DMS53 treated with DMSO at 0.1 percent for 48 hours (cell line): ENCODE results near the gene PCDHGA4.
"Not testable (repeated sequence)": the region's sequence is repeated elsewhere in the genome, so short reads cannot be mapped to it uniquely, and the experiment has no call there.

Source experiments
- DNase-seq: peaks from one replicate; lab custom pipeline; 2025; ENCODE audit not compliant: unreplicated experiment; lab: John Stamatoyannopoulos, UW

The PCDHGA4 gene

GRCh38 chr5:141382469-141383294 lies 27.9 kb downstream of the PCDHGA4 start, which contains the start of gene PCDHGA7:
TSS of gene PCDHGA7 (plus strand) at chr5:141382742. CDS start at chr5:141382900, 158 bp downstream.
- peak; percentile 24 for DNase-seq

DNA sequence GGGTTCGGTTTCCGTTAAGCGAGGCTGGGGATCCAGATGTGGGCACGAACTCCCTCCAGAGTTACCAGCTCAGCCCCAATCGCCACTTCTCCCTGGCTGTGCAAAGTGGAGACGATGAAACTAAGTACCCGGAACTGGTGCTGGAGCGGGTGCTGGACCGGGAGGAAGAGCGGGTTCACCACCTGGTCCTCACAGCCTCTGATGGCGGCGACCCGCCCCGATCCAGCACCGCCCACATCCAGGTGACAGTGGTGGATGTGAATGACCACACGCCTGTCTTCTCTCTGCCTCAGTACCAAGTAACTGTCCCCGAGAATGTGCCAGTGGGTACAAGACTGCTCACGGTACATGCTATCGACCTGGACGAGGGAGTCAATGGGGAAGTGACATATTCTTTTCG lies 28.5 kb downstream of the PCDHGA4 start:
- DNase-seq: no peak

- no peak for DNase-seq
Observed at GRCh38 chr5:141384471-141385267, 29.8 kb downstream of the PCDHGA4 start.

DNA sequence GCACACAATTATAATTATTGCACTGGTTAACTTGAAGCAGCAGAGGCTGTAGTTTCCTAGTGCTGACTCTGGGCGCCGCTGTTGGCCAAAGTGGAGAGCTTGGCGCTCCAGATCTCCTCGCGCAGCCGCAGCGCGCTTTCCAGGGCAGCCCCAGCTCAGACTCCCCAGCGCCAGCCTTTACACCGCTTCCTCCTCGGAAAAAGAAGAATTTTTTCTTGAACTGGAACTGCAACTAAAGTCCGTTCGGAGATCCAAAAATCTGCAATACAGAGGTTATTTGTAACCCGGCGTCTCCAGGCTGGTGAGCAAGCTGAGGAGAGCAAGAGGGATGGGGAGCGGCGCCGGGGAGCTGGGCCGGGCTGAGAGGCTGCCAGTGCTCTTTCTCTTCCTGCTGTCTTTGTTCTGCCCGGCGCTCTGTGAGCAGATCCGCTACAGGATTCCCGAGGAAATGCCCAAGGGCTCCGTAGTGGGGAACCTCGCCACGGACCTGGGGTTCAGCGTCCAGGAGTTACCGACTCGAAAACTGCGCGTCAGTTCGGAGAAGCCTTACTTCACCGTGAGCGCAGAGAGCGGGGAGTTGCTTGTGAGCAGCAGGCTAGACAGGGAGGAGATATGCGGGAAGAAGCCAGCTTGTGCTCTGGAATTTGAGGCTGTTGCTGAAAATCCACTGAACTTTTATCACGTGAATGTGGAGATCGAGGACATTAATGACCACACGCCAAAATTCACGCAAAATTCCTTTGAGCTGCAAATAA lies 32.9 kb downstream of the PCDHGA4 start, which contains the start of gene PCDHGB4:
TSS of gene PCDHGB4 (plus strand) at position 142 of the 755 bp plus-strand sequence. CDS start at position 329, 187 bp downstream.
- DNase-seq: peak; percentile 59

DNA sequence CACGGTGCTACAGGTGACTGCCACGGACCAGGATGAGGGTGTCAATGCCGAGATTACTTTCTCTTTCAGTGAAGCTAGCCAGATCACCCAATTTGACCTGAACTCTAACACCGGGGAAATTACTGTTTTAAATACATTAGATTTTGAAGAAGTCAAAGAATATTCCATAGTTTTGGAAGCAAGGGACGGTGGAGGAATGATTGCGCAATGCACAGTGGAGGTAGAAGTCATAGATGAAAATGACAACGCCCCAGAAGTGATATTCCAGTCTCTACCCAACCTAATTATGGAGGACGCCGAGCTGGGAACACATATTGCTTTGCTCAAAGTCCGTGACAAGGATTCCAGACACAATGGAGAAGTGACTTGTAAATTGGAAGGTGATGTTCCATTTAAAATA lies 33.8 kb downstream of the PCDHGA4 start:
- DNase-seq: no peak

DNA sequence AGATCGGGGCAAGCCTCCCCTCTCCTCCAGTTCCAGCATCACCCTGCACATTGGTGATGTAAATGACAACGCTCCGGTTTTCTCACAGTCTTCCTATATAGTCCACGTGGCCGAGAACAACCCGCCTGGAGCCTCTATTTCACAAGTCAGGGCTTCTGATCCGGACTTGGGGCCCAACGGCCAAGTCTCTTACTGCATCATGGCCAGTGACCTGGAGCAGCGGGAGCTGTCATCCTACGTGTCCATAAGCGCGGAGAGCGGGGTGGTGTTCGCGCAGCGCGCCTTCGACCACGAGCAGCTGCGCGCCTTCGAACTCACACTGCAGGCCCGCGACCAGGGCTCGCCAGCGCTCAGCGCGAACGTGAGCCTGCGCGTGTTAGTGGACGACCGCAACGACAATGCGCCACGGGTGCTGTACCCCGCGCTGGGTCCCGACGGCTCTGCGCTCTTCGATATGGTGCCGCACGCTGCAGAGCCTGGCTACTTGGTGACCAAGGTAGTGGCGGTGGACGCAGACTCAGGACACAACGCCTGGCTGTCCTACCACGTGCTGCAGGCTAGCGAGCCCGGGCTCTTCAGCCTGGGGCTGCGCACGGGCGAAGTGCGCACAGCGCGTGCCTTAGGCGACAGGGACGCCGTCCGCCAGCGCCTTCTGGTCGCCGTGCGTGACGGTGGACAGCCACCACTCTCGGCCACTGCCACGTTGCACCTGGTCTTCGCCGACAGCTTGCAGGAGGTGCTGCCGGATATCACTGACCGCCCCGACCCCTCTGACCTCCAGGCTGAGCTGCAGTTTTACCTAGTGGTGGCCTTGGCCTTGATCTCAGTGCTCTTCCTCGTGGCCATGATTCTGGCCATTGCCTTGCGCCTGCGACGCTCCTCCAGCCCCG lies 34.6 kb downstream of the PCDHGA4 start:
- DNase-seq: no peak

GRCh38 chr5:141392429-141393198 lies 37.8 kb downstream of the PCDHGA4 start, which contains the start of gene PCDHGA8:
TSS of gene PCDHGA8 (plus strand) at chr5:141392633. CDS start at chr5:141392814, 181 bp downstream.
- DNase-seq: no peak

DNA sequence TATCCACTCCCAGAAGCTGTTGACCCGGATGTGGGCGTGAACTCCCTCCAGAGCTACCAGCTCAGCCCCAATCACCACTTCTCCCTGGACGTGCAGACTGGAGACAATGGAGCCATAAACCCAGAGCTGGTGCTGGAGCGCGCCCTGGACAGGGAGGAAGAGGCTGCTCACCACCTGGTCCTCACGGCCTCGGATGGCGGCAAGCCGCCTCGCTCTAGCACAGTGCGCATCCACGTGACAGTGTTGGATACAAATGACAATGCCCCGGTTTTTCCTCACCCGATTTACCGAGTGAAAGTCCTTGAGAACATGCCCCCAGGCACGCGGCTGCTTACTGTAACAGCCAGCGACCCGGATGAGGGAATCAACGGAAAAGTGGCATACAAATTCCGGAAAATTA lies 38.4 kb downstream of the PCDHGA4 start:
- no peak for DNase-seq

- DNase-seq: not testable (repeated sequence)
Observed at GRCh38 chr5:141394401-141395187, 39.8 kb downstream of the PCDHGA4 start.

GRCh38 chr5:141397756-141398551 lies 43.1 kb downstream of the PCDHGA4 start, which contains the start of gene PCDHGB5:
TSS of gene PCDHGB5 (plus strand) at chr5:141397947. CDS start at chr5:141398128, 181 bp downstream.
- DNase-seq: not testable (repeated sequence)

GRCh38 chr5:141398608-141399007 lies 43.8 kb downstream of the PCDHGA4 start:
- DNase-seq: no peak

DNA sequence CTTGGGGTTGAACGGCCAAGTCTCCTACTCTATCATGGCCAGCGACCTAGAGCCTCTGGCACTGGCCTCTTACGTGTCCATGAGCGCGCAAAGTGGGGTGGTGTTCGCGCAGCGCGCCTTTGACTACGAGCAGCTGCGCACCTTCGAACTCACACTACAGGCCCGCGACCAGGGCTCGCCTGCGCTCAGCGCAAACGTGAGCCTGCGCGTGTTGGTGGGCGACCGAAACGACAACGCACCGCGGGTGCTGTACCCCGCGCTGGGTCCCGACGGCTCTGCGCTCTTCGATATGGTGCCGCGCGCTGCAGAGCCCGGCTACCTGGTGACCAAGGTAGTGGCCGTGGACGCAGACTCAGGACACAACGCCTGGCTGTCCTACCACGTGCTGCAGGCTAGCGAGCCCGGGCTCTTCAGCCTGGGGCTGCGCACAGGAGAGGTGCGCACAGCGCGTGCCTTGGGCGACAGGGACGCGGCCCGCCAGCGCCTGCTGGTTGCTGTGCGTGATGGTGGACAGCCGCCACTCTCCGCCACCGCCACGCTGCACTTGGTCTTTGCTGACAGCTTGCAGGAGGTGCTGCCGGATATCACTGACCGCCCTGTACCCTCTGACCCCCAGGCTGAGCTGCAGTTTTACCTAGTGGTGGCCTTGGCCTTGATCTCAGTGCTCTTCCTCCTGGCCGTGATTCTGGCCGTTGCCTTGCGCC lies 44.9 kb downstream of the PCDHGA4 start:
- no peak for DNase-seq

DNA sequence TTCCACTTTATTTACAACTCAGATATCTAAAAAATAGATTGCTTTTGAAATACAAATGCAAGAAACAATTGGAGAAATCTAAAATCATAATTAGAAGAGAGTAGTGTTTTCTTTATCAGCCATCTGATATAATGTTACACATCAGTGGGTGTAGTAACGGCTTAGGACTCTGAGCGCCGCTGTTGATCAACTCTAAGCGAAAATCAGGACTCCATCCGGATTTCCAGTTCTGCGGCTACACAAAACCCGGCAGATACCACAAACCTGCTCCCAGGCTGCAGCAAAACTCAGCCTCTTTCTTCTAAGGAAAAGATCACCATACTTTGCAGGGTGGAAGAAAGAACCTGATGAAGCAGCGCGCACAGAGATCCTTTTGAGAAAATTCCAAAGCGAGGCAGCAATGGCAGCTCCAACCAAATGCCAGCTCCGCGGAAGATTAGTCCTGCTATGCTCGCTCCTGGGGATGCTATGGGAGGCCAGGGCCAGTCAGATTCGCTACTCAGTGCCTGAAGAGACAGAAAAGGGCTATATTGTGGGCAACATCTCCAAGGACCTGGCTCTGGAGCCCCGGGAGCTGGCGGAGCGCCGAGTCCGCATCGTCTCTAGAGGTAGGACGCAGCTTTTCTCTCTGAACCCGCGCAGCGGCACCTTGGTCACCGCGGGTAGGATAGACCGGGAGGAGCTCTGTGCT lies 47.9 kb downstream of the PCDHGA4 start, which contains the start of gene PCDHGA9:
TSS of gene PCDHGA9 (plus strand) at position 226 of the 691 bp plus-strand sequence. CDS start at position 401, 175 bp downstream.
- peak; percentile 9 for DNase-seq

DNA sequence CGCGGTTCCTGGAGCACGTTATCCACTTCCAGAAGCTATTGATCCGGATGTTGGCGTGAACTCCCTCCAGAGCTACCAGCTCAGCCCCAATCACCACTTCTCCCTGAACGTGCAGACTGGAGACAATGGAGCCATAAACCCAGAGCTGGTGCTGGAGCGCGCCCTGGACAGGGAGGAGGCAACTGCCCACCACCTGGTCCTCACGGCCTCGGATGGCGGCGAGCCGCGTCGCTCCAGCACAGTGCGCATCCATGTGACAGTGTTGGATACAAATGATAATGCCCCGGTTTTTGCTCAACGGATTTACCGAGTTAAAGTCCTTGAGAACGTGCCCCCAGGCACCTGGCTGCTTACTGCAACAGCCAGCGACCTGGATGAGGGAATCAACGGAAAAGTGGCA lies 48.6 kb downstream of the PCDHGA4 start:
- no peak for DNase-seq
